Nephron (organoid): Measurements from ENCODE around the gene AGPAT2.
A peak's percentile ranks its signal among the peaks of the same experiment; 100 is the strongest.

Source experiments
- H3K27ac Mint-ChIP-seq, 3 experiments: 2 replicates each; pipeline ENCODE4 v1.8.0; 2020; ENCODE audit warnings: mixed read lengths in 3 of 3, mild to moderate bottlenecking in 2 of 3, moderate library complexity in 1 of 3
- H3K27me3 Mint-ChIP-seq: 2 replicates; pipeline ENCODE4 v1.8.0; 2021; ENCODE audit warnings: low read depth, mild to moderate bottlenecking, moderate library complexity, mixed read lengths
- H3K36me3 Mint-ChIP-seq: 2 replicates; pipeline ENCODE4 v1.8.0; 2020; ENCODE audit warnings: low read depth, mixed read lengths
- H3K4me1 Mint-ChIP-seq: 2 replicates; pipeline ENCODE4 v1.8.0; 2020; ENCODE audit warnings: mixed read lengths
- H3K4me3 Mint-ChIP-seq, 3 experiments: 2 replicates each; pipeline ENCODE4 v1.8.0; 2020; ENCODE audit warnings: mild to moderate bottlenecking in 3 of 3, mixed read lengths in 3 of 3, moderate library complexity in 2 of 3
- H3K9me3 Mint-ChIP-seq: 2 replicates; pipeline ENCODE4 v1.8.0; 2020; ENCODE audit warnings: mixed read lengths
- CTCF ChIP-seq, 3 experiments: fragments of 200-600 bp; sonication (generic); IDR thresholded peaks; one replicate each; pipeline ENCODE4 v1.5.0; 2021; ENCODE audit warnings: antibody characterized with exemption in 3 of 3; ENCODE audit not compliant: unreplicated experiment in 3 of 3

AGPAT2 gene

GRCh38 chr9:136627703-136628102, 59.6 kb downstream of the AGPAT2 start:
- Mint-ChIP-seq H3K27me3 (peaks cover 12% of the 10 kb centered on the region), H3K4me1 (peaks cover 19% of the 10 kb centered on the region), H3K36me3 (no peaks in the 10 kb centered on the region), H3K4me3 (peak overlapping the region in 1 of 3 experiments; percentile 43), H3K27ac (peak overlapping the region in 2 of 3 experiments; percentile 72 to 74), H3K9me3 (no peaks in the 10 kb centered on the region)
- no peak for TF ChIP-seq CTCF (IDR thresholded peaks at IDR 0.05; ENCODE audit: unreplicated experiment in 3 of 3)

GRCh38 chr9:136626740-136627642, 60.3 kb downstream of the AGPAT2 start:
- Mint-ChIP-seq H3K9me3 (no peaks in the 10 kb centered on the region), H3K27me3 (peaks cover 12% of the 10 kb centered on the region), H3K36me3 (no peaks in the 10 kb centered on the region), H3K4me3 (peak overlapping the region in 1 of 3 experiments; percentile 43), H3K4me1 (peaks cover 19% of the 10 kb centered on the region), H3K27ac (peak overlapping the region in 1 of 3 experiments; percentile 72)
- no peak for TF ChIP-seq CTCF (IDR thresholded peaks at IDR 0.05; ENCODE audit: unreplicated experiment in 3 of 3)

GRCh38 chr9:136626066-136626725, 61.1 kb downstream of the AGPAT2 start:
- Mint-ChIP-seq H3K4me3 (peak overlapping the region in 1 of 3 experiments; percentile 52), H3K4me1 (peaks cover 19% of the 10 kb centered on the region), H3K27ac (peak overlapping the region; percentile 78 to 93 (median 87)), H3K36me3 (no peaks in the 10 kb centered on the region), H3K27me3 (peaks cover 12% of the 10 kb centered on the region), H3K9me3 (no peaks in the 10 kb centered on the region)
- no peak for TF ChIP-seq CTCF (IDR thresholded peaks at IDR 0.05; ENCODE audit: unreplicated experiment in 3 of 3)

- peak overlapping the region in 2 of 3 experiments; percentile 15 to 52 for H3K4me3 Mint-ChIP-seq
- peaks cover 11% of the 10 kb centered on the region for H3K27me3 Mint-ChIP-seq
- peaks cover 19% of the 10 kb centered on the region for H3K4me1 Mint-ChIP-seq
- peak; percentile 47 to 63 (median 58) for TF ChIP-seq CTCF (IDR thresholded peaks at IDR 0.05; ENCODE audit: unreplicated experiment in 3 of 3)
- no peaks in the 10 kb centered on the region for H3K9me3 Mint-ChIP-seq
- H3K27ac Mint-ChIP-seq: peak overlapping the region; percentile 78 to 93 (median 87)
- no peaks in the 10 kb centered on the region for H3K36me3 Mint-ChIP-seq
Observed at GRCh38 chr9:136625101-136626065, 61.9 kb downstream of the AGPAT2 start.

GRCh38 chr9:136624184-136624951, 62.9 kb downstream of the AGPAT2 start:
- TF ChIP-seq CTCF (IDR thresholded peaks at IDR 0.05; ENCODE audit: unreplicated experiment in 3 of 3): no peak
- no peak overlapping the region for H3K4me3 Mint-ChIP-seq
- H3K27me3 Mint-ChIP-seq: peaks cover 4% of the 10 kb centered on the region
- peaks cover 19% of the 10 kb centered on the region for H3K4me1 Mint-ChIP-seq
- no peaks in the 10 kb centered on the region for H3K36me3 Mint-ChIP-seq
- no peaks in the 10 kb centered on the region for H3K9me3 Mint-ChIP-seq
- no peak overlapping the region for H3K27ac Mint-ChIP-seq
